Lower lobe of right lung (tissue), 2 donors: ENCODE results near the gene NOTCH1. TPM values are rescaled to one million over a fixed set of nuclear protein-coding genes. Genes with fewer than 3 reads are reported as not detected.
A peak's percentile ranks its signal among the peaks of the same experiment; 100 is the strongest.

Experiments used
- ATAC-seq, 2 donors: fragments of 200-7000 bp; cut with Tn5 transposase; one replicate each; pipeline ENCODE4 v1.9.1; 2020 to 2022; ENCODE audit warnings: mild to moderate bottlenecking in 2 of 2, moderate library complexity in 2 of 2
- DNase-seq: peaks from one replicate; pipeline ENCODE4 v3.0.0-alpha.2; 2020
- H3K27ac ChIP-seq: fragments of 200-600 bp; one replicate; pipeline ENCODE4 v1.8.0; 2022
- H3K27me3 ChIP-seq: fragments of 200-600 bp; one replicate; pipeline ENCODE4 v1.8.0; 2022; ENCODE audit warnings: low read depth
- H3K36me3 ChIP-seq: fragments of 200-600 bp; one replicate; pipeline ENCODE4 v1.8.0; 2022; ENCODE audit warnings: mild to moderate bottlenecking
- H3K4me1 ChIP-seq: fragments of 200-600 bp; one replicate; pipeline ENCODE4 v1.8.0; 2022
- H3K4me3 ChIP-seq: fragments of 200-600 bp; one replicate; pipeline ENCODE4 v1.8.0; 2022; ENCODE audit warnings: mild to moderate bottlenecking
- H3K9me3 ChIP-seq: fragments of 200-600 bp; one replicate; pipeline ENCODE4 v1.8.0; 2022
- CTCF ChIP-seq: fragments of 200-600 bp; IDR thresholded peaks from one replicate; pipeline ENCODE4 v1.8.0; 2022; ENCODE audit warnings: antibody characterized with exemption, mild to moderate bottlenecking
- intact Hi-C: fragments of 100-400 bp; cut with DNase I; formaldehyde crosslinking; loops from one replicate; pipeline ENCODE4 v1.11.0; 2022
- total RNA-seq: library from RNA; stranded (reverse); fragmentation: NEBNext Ultra II Directional; extraction: Animal tissue kit (Norgen Biotek cat#: 25700); gene quantifications from one replicate; pipeline ENCODE4 v1.2.1, GENCODE V29; 2021
- donor health status: DM: no; HTN: yes; CAD: no; lungs with severe emphysema.

The NOTCH1 gene
- total RNA-seq, 1 donor from 2014 or later, result 91.4 TPM

- TF ChIP-seq CTCF, result no peak
- peaks cover 100% of the 10 kb centered on the region for H3K36me3 ChIP-seq
- ATAC-seq, result no peak
- no peaks in the 10 kb centered on the region for H3K9me3 ChIP-seq
- no peak overlapping the region for H3K4me3 ChIP-seq
- no peak for DNase-seq
- intact Hi-C loops, result no loop called here
- H3K27ac ChIP-seq, result no peak overlapping the region
- H3K27me3 ChIP-seq, result no peaks in the 10 kb centered on the region
- H3K4me1 ChIP-seq, result no peaks in the 10 kb centered on the region
These were observed 86.4 kb downstream of the NOTCH1 start for GRCh38 chr9:136459425-136459824.

- ATAC-seq (no peak), DNase-seq (no peak)
- Histone ChIP-seq H3K27me3 (no peaks in the 10 kb centered on the region), H3K9me3 (no peaks in the 10 kb centered on the region), H3K27ac (no peak overlapping the region), H3K4me1 (no peaks in the 10 kb centered on the region), H3K36me3 (peaks cover 98% of the 10 kb centered on the region), H3K4me3 (no peak overlapping the region)
- TF ChIP-seq CTCF, result no peak
- intact Hi-C loops, result no loop called here
These were observed 88.5 kb downstream of the NOTCH1 start for GRCh38 chr9:136457326-136457725.

GRCh38 chr9:136456258-136456657 is 89.6 kb downstream of the NOTCH1 start:
- intact Hi-C loops, result no loop called here
- H3K4me3 ChIP-seq, result no peak overlapping the region
- peaks cover 98% of the 10 kb centered on the region for H3K36me3 ChIP-seq
- H3K9me3 ChIP-seq, result no peaks in the 10 kb centered on the region
- DNase-seq (no peak), ATAC-seq (no peak)
- H3K4me1 ChIP-seq, result no peaks in the 10 kb centered on the region
- H3K27ac ChIP-seq, result no peak overlapping the region
- H3K27me3 ChIP-seq, result no peaks in the 10 kb centered on the region
- no peak for TF ChIP-seq CTCF

- Histone ChIP-seq H3K27ac (no peak overlapping the region), H3K9me3 (no peaks in the 10 kb centered on the region), H3K4me1 (no peaks in the 10 kb centered on the region), H3K27me3 (no peaks in the 10 kb centered on the region), H3K4me3 (no peak overlapping the region), H3K36me3 (peaks cover 98% of the 10 kb centered on the region)
- intact Hi-C loops, result no loop called here
- no peak for TF ChIP-seq CTCF
- DNase-seq (peak; percentile 40), ATAC-seq (peak in 1 of 2 donors; percentile 35)
These were observed 90.5 kb downstream of the NOTCH1 start for GRCh38 chr9:136455043-136456002.

GRCh38 chr9:136454026-136454796 is 91.6 kb downstream of the NOTCH1 start:
- peak; percentile 36 for DNase-seq
- ATAC-seq, result peak; percentile 15 to 18
- TF ChIP-seq CTCF, result no peak
- H3K27me3 ChIP-seq, result no peaks in the 10 kb centered on the region
- H3K4me3 ChIP-seq, result no peak overlapping the region
- peaks cover 98% of the 10 kb centered on the region for H3K36me3 ChIP-seq
- no peaks in the 10 kb centered on the region for H3K4me1 ChIP-seq
- no peak overlapping the region for H3K27ac ChIP-seq
- no peaks in the 10 kb centered on the region for H3K9me3 ChIP-seq
- intact Hi-C loops, result no loop called here
